ENCODE data around the gene IL10.
"Not testable (repeated sequence)": the region's sequence is repeated elsewhere in the genome, so short reads cannot be mapped to it uniquely, and the experiment has no call there.

IL10 gene

GRCh38 chr1:206766251-206766856, 5.9 kb downstream of the IL10 start:
- Histone ChIP-seq H3K9me3 (replicated peaks in 1 of 2; ENCODE audit: control insufficient read depth in 2 of 2, insufficient read depth in 1 of 2, low read depth in 1 of 2, low read length in 2 of 2) (no peaks in the 10 kb centered on the region), H2BK12ac (ENCODE audit: low read length) (no peak overlapping the region), H2AK5ac (ENCODE audit: low read depth, low read length) (no peak overlapping the region), H2BK5ac (ENCODE audit: low read length) (no peak overlapping the region), H4K91ac (ENCODE audit: low read depth, low read length, poor library complexity) (no peak overlapping the region), H2BK120ac (ENCODE audit: low read depth, low read length) (no peak overlapping the region), H3K27me3 (ENCODE audit: control insufficient read depth in 3 of 3, insufficient read depth in 3 of 3, low read depth in 1 of 3, low read length in 3 of 3) (peaks cover 0 to 25% (median 0%) of the 10 kb centered on the region in 3 experiments), H3K4me2 (ENCODE audit: insufficient read depth, low read length, poor library complexity, severe bottlenecking) (no peak overlapping the region), H2BK15ac (ENCODE audit: low read length) (no peak overlapping the region), H3K4me1 (ENCODE audit: control insufficient read depth in 2 of 2, insufficient read depth in 1 of 2, low read depth in 1 of 2, low read length in 2 of 2) (peaks cover 0 to 5% of the 10 kb centered on the region in 2 donors), H2AFZ (ENCODE audit: low read length) (no peak overlapping the region), H4K8ac (ENCODE audit: low read depth, low read length) (no peak overlapping the region), H3K36me3 (replicated peaks in 1 of 2; ENCODE audit: control insufficient read depth in 2 of 2, insufficient read depth in 2 of 2, low read length in 2 of 2) (no peaks in the 10 kb centered on the region), H3K18ac (ENCODE audit: low read length) (peak overlapping the region; percentile 54), H3K9ac (ENCODE audit: low read depth, low read length, poor library complexity) (no peak overlapping the region), H3K4ac (ENCODE audit: low read length) (no peak overlapping the region), H3K14ac (ENCODE audit: low read length) (no peak overlapping the region), H3K4me3 (ENCODE audit: low read length in 2 of 2) (no peak overlapping the region), H3K23ac (ENCODE audit: low read depth, low read length, poor library complexity) (no peak overlapping the region), H3K79me1 (ENCODE audit: low read depth, low read length) (no peaks in the 10 kb centered on the region), H3K27ac (replicated peaks; ENCODE audit: low read length) (no peak overlapping the region)
- no peak for DNase-seq (ENCODE audit: low spot score)
- no CpG with 5 or more reads among the region's 8 CpGs for WGBS, 2 donors (ENCODE audit: extremely low coverage in 2 of 2, insufficient read length in 2 of 2, insufficient replicate concordance in 1 of 2)

- no CpG with 5 or more reads among the region's 1 CpG for WGBS, 2 donors (ENCODE audit: extremely low coverage in 2 of 2, insufficient read length in 2 of 2, insufficient replicate concordance in 1 of 2)
- not testable (repeated sequence) for H2BK5ac ChIP-seq (ENCODE audit: low read length); H3K14ac ChIP-seq (ENCODE audit: low read length); H2BK12ac ChIP-seq (ENCODE audit: low read length); H3K18ac ChIP-seq (ENCODE audit: low read length); H3K27ac ChIP-seq (replicated peaks; ENCODE audit: low read length); H2AK5ac ChIP-seq (ENCODE audit: low read depth, low read length); H3K79me1 ChIP-seq (ENCODE audit: low read depth, low read length); H2AFZ ChIP-seq (ENCODE audit: low read length); H4K91ac ChIP-seq (ENCODE audit: low read depth, low read length, poor library complexity); H3K4me2 ChIP-seq (ENCODE audit: insufficient read depth, low read length, poor library complexity, severe bottlenecking); H3K4me1 ChIP-seq (ENCODE audit: control insufficient read depth in 2 of 2, insufficient read depth in 1 of 2, low read depth in 1 of 2, low read length in 2 of 2); H2BK15ac ChIP-seq (ENCODE audit: low read length); H3K36me3 ChIP-seq (replicated peaks in 1 of 2; ENCODE audit: control insufficient read depth in 2 of 2, insufficient read depth in 2 of 2, low read length in 2 of 2); H3K4me3 ChIP-seq (ENCODE audit: low read length in 2 of 2); H3K23ac ChIP-seq (ENCODE audit: low read depth, low read length, poor library complexity); H4K8ac ChIP-seq (ENCODE audit: low read depth, low read length); H3K9me3 ChIP-seq (replicated peaks in 1 of 2; ENCODE audit: control insufficient read depth in 2 of 2, insufficient read depth in 1 of 2, low read depth in 1 of 2, low read length in 2 of 2); DNase-seq (ENCODE audit: low spot score); H3K9ac ChIP-seq (ENCODE audit: low read depth, low read length, poor library complexity); H2BK120ac ChIP-seq (ENCODE audit: low read depth, low read length); H3K4ac ChIP-seq (ENCODE audit: low read length)
- peaks cover 0 to 19% (median 0%) of the 10 kb centered on the region in 3 experiments for H3K27me3 ChIP-seq (ENCODE audit: control insufficient read depth in 3 of 3, insufficient read depth in 3 of 3, low read depth in 1 of 3, low read length in 3 of 3)
These were observed 6.5 kb downstream of the IL10 start for GRCh38 chr1:206765771-206766170.

DNA sequence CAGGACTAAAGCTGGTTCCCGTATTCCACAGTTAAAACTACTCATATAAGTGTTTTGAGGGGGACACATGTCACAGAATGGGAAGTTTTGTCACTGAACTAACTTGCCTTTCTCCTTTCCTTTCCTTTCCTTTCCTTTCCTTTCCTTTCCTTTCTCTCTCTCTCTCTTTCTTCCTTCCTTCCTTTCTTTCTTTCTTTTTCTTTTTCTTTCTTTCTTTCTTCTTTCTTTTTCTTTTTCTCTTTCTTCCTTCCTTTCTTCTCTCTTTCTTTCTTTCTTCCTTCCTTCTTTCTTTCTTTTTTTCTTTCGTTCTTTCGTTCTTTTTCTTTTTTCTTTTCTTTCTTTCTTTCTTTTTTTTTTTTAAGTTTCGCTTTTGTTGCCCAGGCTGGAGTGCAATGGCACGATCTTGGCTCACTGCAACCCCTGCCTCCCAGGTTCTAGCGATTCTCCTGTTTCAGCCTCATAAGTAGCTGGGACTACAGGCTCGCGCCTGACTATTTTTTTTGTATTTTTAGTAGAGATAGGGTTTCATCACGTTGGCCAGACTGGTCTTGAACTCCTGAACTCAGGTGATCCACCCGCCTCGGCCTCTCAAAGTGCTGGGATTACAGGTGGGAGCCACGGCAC, 9.4 kb downstream of the IL10 start:
- not testable (repeated sequence) for H3K23ac ChIP-seq (ENCODE audit: low read depth, low read length, poor library complexity); H2BK12ac ChIP-seq (ENCODE audit: low read length); H3K27me3 ChIP-seq (ENCODE audit: control insufficient read depth in 3 of 3, insufficient read depth in 3 of 3, low read depth in 1 of 3, low read length in 3 of 3); H3K9me3 ChIP-seq (replicated peaks in 1 of 2; ENCODE audit: control insufficient read depth in 2 of 2, insufficient read depth in 1 of 2, low read depth in 1 of 2, low read length in 2 of 2); H2BK5ac ChIP-seq (ENCODE audit: low read length); H3K18ac ChIP-seq (ENCODE audit: low read length); H3K4me1 ChIP-seq (ENCODE audit: control insufficient read depth in 2 of 2, insufficient read depth in 1 of 2, low read depth in 1 of 2, low read length in 2 of 2); H3K9ac ChIP-seq (ENCODE audit: low read depth, low read length, poor library complexity); H2BK15ac ChIP-seq (ENCODE audit: low read length); H3K36me3 ChIP-seq (replicated peaks in 1 of 2; ENCODE audit: control insufficient read depth in 2 of 2, insufficient read depth in 2 of 2, low read length in 2 of 2); DNase-seq (ENCODE audit: low spot score); H3K4me2 ChIP-seq (ENCODE audit: insufficient read depth, low read length, poor library complexity, severe bottlenecking); H2AK5ac ChIP-seq (ENCODE audit: low read depth, low read length); H3K4ac ChIP-seq (ENCODE audit: low read length); H4K91ac ChIP-seq (ENCODE audit: low read depth, low read length, poor library complexity); H3K14ac ChIP-seq (ENCODE audit: low read length); H4K8ac ChIP-seq (ENCODE audit: low read depth, low read length); H3K79me1 ChIP-seq (ENCODE audit: low read depth, low read length); H3K27ac ChIP-seq (replicated peaks; ENCODE audit: low read length); H3K4me3 ChIP-seq (ENCODE audit: low read length in 2 of 2); H2BK120ac ChIP-seq (ENCODE audit: low read depth, low read length); H2AFZ ChIP-seq (ENCODE audit: low read length)
- WGBS, 2 donors (ENCODE audit: extremely low coverage in 2 of 2, insufficient read length in 2 of 2, insufficient replicate concordance in 1 of 2) = no CpG with 5 or more reads among the region's 12 CpGs

- H3K79me1 ChIP-seq (ENCODE audit: low read depth, low read length) = no peaks in the 10 kb centered on the region
These were observed 11.0 kb downstream of the IL10 start for GRCh38 chr1:206761159-206761768.

More at GRCh38 chr1:206761159-206761768, 11.0 kb downstream of the IL10 start:
- no peak overlapping the region for H2BK12ac ChIP-seq (ENCODE audit: low read length)
- no peak overlapping the region for H2BK5ac ChIP-seq (ENCODE audit: low read length)
- no peak overlapping the region for H3K4me3 ChIP-seq (ENCODE audit: low read length in 2 of 2)
- no peak overlapping the region for H3K4ac ChIP-seq (ENCODE audit: low read length)
- no peak overlapping the region for H2AFZ ChIP-seq (ENCODE audit: low read length)
- DNase-seq (ENCODE audit: low spot score) = no peak
- H2AK5ac ChIP-seq (ENCODE audit: low read depth, low read length) = no peak overlapping the region
- H4K8ac ChIP-seq (ENCODE audit: low read depth, low read length) = no peak overlapping the region
- no peak overlapping the region for H3K4me2 ChIP-seq (ENCODE audit: insufficient read depth, low read length, poor library complexity, severe bottlenecking)
- no peaks in the 10 kb centered on the region for H3K36me3 ChIP-seq (replicated peaks in 1 of 2; ENCODE audit: control insufficient read depth in 2 of 2, insufficient read depth in 2 of 2, low read length in 2 of 2)
- H3K23ac ChIP-seq (ENCODE audit: low read depth, low read length, poor library complexity) = no peak overlapping the region
- no peak overlapping the region for H3K27ac ChIP-seq (replicated peaks; ENCODE audit: low read length)
- H3K18ac ChIP-seq (ENCODE audit: low read length) = no peak overlapping the region
- no peak overlapping the region for H3K9ac ChIP-seq (ENCODE audit: low read depth, low read length, poor library complexity)
- H4K91ac ChIP-seq (ENCODE audit: low read depth, low read length, poor library complexity) = no peak overlapping the region
- peaks cover 0 to 1% of the 10 kb centered on the region in 2 donors for H3K4me1 ChIP-seq (ENCODE audit: control insufficient read depth in 2 of 2, insufficient read depth in 1 of 2, low read depth in 1 of 2, low read length in 2 of 2)
- H2BK120ac ChIP-seq (ENCODE audit: low read depth, low read length) = no peak overlapping the region
- no CpG with 5 or more reads among the region's 6 CpGs for WGBS, 2 donors (ENCODE audit: extremely low coverage in 2 of 2, insufficient read length in 2 of 2, insufficient replicate concordance in 1 of 2)
- no peaks in the 10 kb centered on the region for H3K27me3 ChIP-seq (ENCODE audit: control insufficient read depth in 3 of 3, insufficient read depth in 3 of 3, low read depth in 1 of 3, low read length in 3 of 3)
- H2BK15ac ChIP-seq (ENCODE audit: low read length) = no peak overlapping the region
- H3K14ac ChIP-seq (ENCODE audit: low read length) = no peak overlapping the region
- H3K9me3 ChIP-seq (replicated peaks in 1 of 2; ENCODE audit: control insufficient read depth in 2 of 2, insufficient read depth in 1 of 2, low read depth in 1 of 2, low read length in 2 of 2) = no peaks in the 10 kb centered on the region
